ENCODE data around the gene FAM222B. TPM values are rescaled to one million over a fixed set of nuclear protein-coding genes. Genes with fewer than 3 reads are reported as not detected.
A peak's percentile ranks its signal among the peaks of the same experiment; 100 is the strongest.

FAM222B gene
- total and polyA plus RNA-seq, 7 donors = 5.0 to 16.2 (median 11.9) TPM

GRCh38 chr17:28818819-28819221 is 23.8 kb downstream of the FAM222B start:
- Histone ChIP-seq H3K27ac (no peak overlapping the region), H3K36me3 (no peaks in the 10 kb centered on the region), H3K4me3 (no peak overlapping the region), H3K27me3 (no peaks in the 10 kb centered on the region), H3K4me1 (no peaks in the 10 kb centered on the region), H3K9me3 (no peaks in the 10 kb centered on the region)
- 83 to 84% methylated on average over 3 of the region's 3 CpGs for WGBS, 2 donors
- intact Hi-C loops (cut with DNase I) = no loop called here
- no peak for DNase-seq
- TF ChIP-seq CTCF (IDR thresholded peaks at IDR 0.05) (no peak), EP300 (IDR thresholded peaks at IDR 0.05) (no peak), POLR2AphosphoS5 (IDR thresholded peaks at IDR 0.05) (no peak), POLR2A (IDR thresholded peaks at IDR 0.05) (no peak)

- H3K27me3 ChIP-seq = no peaks in the 10 kb centered on the region
- no peak overlapping the region for H3K4me3 ChIP-seq
- TF ChIP-seq CTCF (IDR thresholded peaks at IDR 0.05) (no peak), EP300 (IDR thresholded peaks at IDR 0.05) (no peak), POLR2A (IDR thresholded peaks at IDR 0.05) (no peak), POLR2AphosphoS5 (IDR thresholded peaks at IDR 0.05) (no peak)
- H3K9me3 ChIP-seq = no peaks in the 10 kb centered on the region
- H3K36me3 ChIP-seq = no peaks in the 10 kb centered on the region
- H3K27ac ChIP-seq = no peak overlapping the region
- DNase-seq = no peak
- intact Hi-C loops (cut with DNase I) = no loop called here
- WGBS, 2 donors = 65% methylated on average over 4 of the region's 4 CpGs
- peaks cover 0 to 7% (median 3%) of the 10 kb centered on the region in 4 donors for H3K4me1 ChIP-seq
Observed at GRCh38 chr17:28816540-28816939, 26.1 kb downstream of the FAM222B start.

GRCh38 chr17:28812748-28813377 is 29.7 kb downstream of the FAM222B start:
- TF ChIP-seq POLR2AphosphoS5 (IDR thresholded peaks at IDR 0.05) (peak in 2 of 4 donors; percentile 6 to 20), EP300 (IDR thresholded peaks at IDR 0.05) (no peak), POLR2A (IDR thresholded peaks at IDR 0.05) (no peak), CTCF (IDR thresholded peaks at IDR 0.05) (no peak)
- H3K9me3 ChIP-seq = no peaks in the 10 kb centered on the region
- 0 to 1% methylated on average over 9 to 10 of the region's 10 CpGs for WGBS, 2 donors
- peak overlapping the region; percentile 63 to 97 (median 76) for H3K4me3 ChIP-seq
- DNase-seq = no peak
- intact Hi-C loops (cut with DNase I) = loop anchor here (2.0 to 5.0 kb wide), 5 partner anchors 39 to 134 kb away; partner anchors contain the start of genes FLOT2, NEK8 and TLCD1
- H3K36me3 ChIP-seq = no peaks in the 10 kb centered on the region
- H3K4me1 ChIP-seq = peaks cover 0 to 40% (median 33%) of the 10 kb centered on the region in 4 donors
- no peaks in the 10 kb centered on the region for H3K27me3 ChIP-seq
- peak overlapping the region; percentile 87 to 95 (median 88) for H3K27ac ChIP-seq

- Histone ChIP-seq H3K4me1 (peaks cover 0 to 46% (median 40%) of the 10 kb centered on the region in 4 donors), H3K9me3 (no peaks in the 10 kb centered on the region), H3K27me3 (no peaks in the 10 kb centered on the region), H3K27ac (peak overlapping the region; percentile 87 to 95 (median 88)), H3K36me3 (no peaks in the 10 kb centered on the region), H3K4me3 (peak overlapping the region; percentile 63 to 97 (median 76))
- TF ChIP-seq POLR2AphosphoS5 (IDR thresholded peaks at IDR 0.05) (peak in 3 of 4 donors; percentile 51 to 73 (median 59)), EP300 (IDR thresholded peaks at IDR 0.05) (no peak), CTCF (IDR thresholded peaks at IDR 0.05) (no peak), POLR2A (IDR thresholded peaks at IDR 0.05) (peak in 1 of 2 donors; percentile 19)
- 0 to 1% methylated on average over 47 of the region's 47 CpGs for WGBS, 2 donors
- peak; percentile 99 for DNase-seq
- intact Hi-C loops (cut with DNase I) = loop anchor here (2.0 to 5.0 kb wide), 5 partner anchors 40 to 135 kb away; partner anchors contain the start of genes FLOT2, NEK8 and TLCD1
Observed at GRCh38 chr17:28812091-28812747, 30.4 kb downstream of the FAM222B start.
